ENCODE results near the gene FHOD3. TPM values are rescaled to one million over a fixed set of nuclear protein-coding genes. Genes with fewer than 3 reads are reported as not detected.

Gene FHOD3
- total and polyA plus RNA-seq, 2 of the 8 experiments (the other 6 are each of a cell fraction or from before 2014, with no cell fraction given): 9.7 to 10.5 TPM

GRCh38 chr18:36629836-36630235 lies 332.3 kb downstream of the FHOD3 start:
- Histone ChIP-seq H2AFZ (ENCODE audit: low read length) (no peak overlapping the region), H3K4me1 (replicated peaks in 1 of 4; ENCODE audit: control insufficient read depth in 3 of 4, insufficient read depth in 4 of 4, low read length in 3 of 4) (peaks cover under 1 to 11% (median 4%) of the 10 kb centered on the region in 4 experiments; a peak in 6 of 7 replicates), H3K23ac (ENCODE audit: insufficient read length) (no peak overlapping the region), H3K14ac (ENCODE audit: insufficient read length) (no peak overlapping the region), H2BK5ac (ENCODE audit: low read depth, low read length) (no peak overlapping the region), H4K5ac (ENCODE audit: insufficient read length, low read depth, low read length) (no peak overlapping the region), H4K91ac (replicated peaks; ENCODE audit: insufficient read length, low read length) (no peak overlapping the region), H4K20me1 (replicated peaks in 1 of 2; ENCODE audit: control insufficient read depth in 1 of 2, insufficient read depth in 2 of 2, low read length in 2 of 2) (no peaks in the 10 kb centered on the region), H3K4me2 (ENCODE audit: insufficient read depth in 1 of 2, low read depth in 2 of 2, low read length in 2 of 2) (no peak overlapping the region), H2AK5ac (ENCODE audit: low read depth, low read length) (no peak overlapping the region), H3K27ac (ENCODE audit: low read depth, low read length) (no peak overlapping the region), H2BK20ac (ENCODE audit: low read length) (no peak overlapping the region), H3K9me3 (ENCODE audit: insufficient read depth in 2 of 2, low read depth in 1 of 2, low read length in 1 of 2) (no peaks in the 10 kb centered on the region), H3K79me2 (ENCODE audit: control insufficient read depth in 1 of 2, insufficient read depth in 2 of 2, low read length in 2 of 2) (no peaks in the 10 kb centered on the region), H2BK15ac (ENCODE audit: low read length) (no peak overlapping the region), H3K36me3 (ENCODE audit: control insufficient read depth in 2 of 4, insufficient read depth in 4 of 4, low read length in 3 of 4) (no peaks in the 10 kb centered on the region), H4K8ac (ENCODE audit: extremely low read depth, insufficient read depth, low read length) (no peak overlapping the region), H3K18ac (ENCODE audit: extremely low read depth, low read length) (no peak overlapping the region), H2BK12ac (ENCODE audit: low read depth, low read length) (no peak overlapping the region), H3K4ac (replicated peaks; ENCODE audit: insufficient read length, low read depth, low read length) (no peak overlapping the region), H3K56ac (replicated peaks; ENCODE audit: insufficient read length, low read depth, low read length) (no peak overlapping the region), H3K79me1 (ENCODE audit: low read depth, low read length) (no peaks in the 10 kb centered on the region), H2BK120ac (replicated peaks; ENCODE audit: low read depth, low read length) (no peak overlapping the region), H3K27me3 (replicated peaks in 1 of 4; ENCODE audit: control insufficient read depth in 3 of 4, extremely low read depth in 1 of 4, insufficient read depth in 3 of 4, low read length in 3 of 4) (no peaks in the 10 kb centered on the region), H3K4me3 (ENCODE audit: extremely low read depth in 1 of 4, insufficient read depth in 2 of 4, low read depth in 3 of 4, low read length in 4 of 4) (no peak overlapping the region), H3K9ac (replicated peaks in 1 of 4; ENCODE audit: extremely low read depth in 1 of 4, low read depth in 3 of 4, low read length in 3 of 4) (no peak overlapping the region), H3K23me2 (ENCODE audit: low read depth, low read length) (no peaks in the 10 kb centered on the region)
- POLR2A ChIA-PET (ENCODE audit: partially characterized antibody): no interaction called here
- CTCF ChIA-PET (ENCODE audit: partially characterized antibody): interaction anchor here (1.0 to 1.4 kb wide), 2 partner anchors 45 to 210 kb away, joined by 3 to 4 read pairs; no protein-coding TSS in a partner anchor
- no peak for TF ChIP-seq RFX5 (IDR thresholded peaks at IDR 0.05; ENCODE audit: borderline replicate concordance, low read depth, low read length)
- no peak for TF ChIP-seq EZH2 (IDR thresholded peaks at IDR 0.05; ENCODE audit: low read depth, low read length, severe bottlenecking)
- DNase-seq (ENCODE audit: low read depth in 1 of 2, low spot score in 2 of 2) (no peak), FAIRE-seq (no peak)
- 85% methylated on average over 4 of the region's 4 CpGs; no CpG with 5 or more reads in 1 of the 2 experiments for WGBS, 2 experiments (ENCODE audit: extremely low coverage in 1 of 2, insufficient coverage in 1 of 2, insufficient read length in 1 of 2, insufficient replicate concordance in 2 of 2, low coverage in 1 of 2, low lambda C conversion rate in 2 of 2, missing lambda C conversion rate in 1 of 2)
